WERI-Rb-1 (cell line): ENCODE results near the gene P2RY8.
"Not testable (repeated sequence)": the region's sequence is repeated elsewhere in the genome, so short reads cannot be mapped to it uniquely, and the experiment has no call there.

Experiments used
- DNase-seq: peaks from one replicate; pipeline ENCODE4 v3.0.0-alpha.2; 2020
- H3K27ac ChIP-seq: fragments of 250-450 bp; sonication (Bioruptor Pico); 2 replicates; pipeline ENCODE4 v1.5.1; 2020; ENCODE audit warnings: mild to moderate bottlenecking, moderate library complexity
- H3K27me3 ChIP-seq: fragments of 250-450 bp; sonication (Bioruptor Pico); 2 replicates; pipeline ENCODE4 v1.5.1; 2021; ENCODE audit warnings: mild to moderate bottlenecking, low read depth, moderate library complexity; ENCODE audit not compliant: insufficient read depth, severe bottlenecking
- H3K36me3 ChIP-seq: fragments of 250-450 bp; sonication (Bioruptor Pico); 2 replicates; pipeline ENCODE4 v1.5.1; 2020; ENCODE audit warnings: mild to moderate bottlenecking, moderate library complexity
- H3K4me3 ChIP-seq: 2 replicates; pipeline ENCODE4 v1.5.1; 2011; ENCODE audit warnings: low read depth, mild to moderate bottlenecking, control low read depth, low read length
- H3K9me3 ChIP-seq: fragments of 250-450 bp; sonication (Bioruptor Pico); 2 replicates; pipeline ENCODE4 v1.5.1; 2021; ENCODE audit warnings: mild to moderate bottlenecking, moderate library complexity; ENCODE audit not compliant: severe bottlenecking
- TF ChIP-seq, protein P1 (sequence below): IDR thresholded peaks from 2 replicates; pipeline ENCODE4 v1.5.1; 2011; ENCODE audit warnings: low read depth, mild to moderate bottlenecking, control low read depth, inconsistent platforms, low read length

The P2RY8 gene

DNA sequence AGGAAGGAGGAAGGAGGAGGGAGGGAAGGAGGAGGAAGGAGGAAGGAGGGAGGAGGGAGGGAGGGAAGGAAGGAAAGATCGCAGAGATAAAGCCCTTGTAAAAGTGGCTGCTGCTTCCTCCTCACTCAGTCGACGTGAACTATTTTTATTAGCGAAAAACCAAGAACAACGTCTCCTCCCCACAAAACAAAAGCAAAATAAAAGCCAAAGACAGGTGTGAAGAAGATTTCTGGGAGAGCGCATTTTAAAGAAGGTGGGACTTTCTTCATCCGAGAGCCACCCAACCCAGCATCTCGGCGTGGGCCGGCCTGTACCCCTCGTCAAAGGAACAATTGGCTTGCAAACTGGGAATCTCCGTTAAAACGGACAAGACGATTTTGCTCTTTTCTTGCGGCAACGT, 43.6 kb downstream of the P2RY8 start:
- Histone ChIP-seq H3K27ac (no peak overlapping the region), H3K36me3 (no peaks in the 10 kb centered on the region), H3K4me3 (no peak overlapping the region), H3K27me3 (no peaks in the 10 kb centered on the region), H3K9me3 (peaks cover 3% of the 10 kb centered on the region)
- DNase-seq = no peak
- TF ChIP-seq, protein P1, sequence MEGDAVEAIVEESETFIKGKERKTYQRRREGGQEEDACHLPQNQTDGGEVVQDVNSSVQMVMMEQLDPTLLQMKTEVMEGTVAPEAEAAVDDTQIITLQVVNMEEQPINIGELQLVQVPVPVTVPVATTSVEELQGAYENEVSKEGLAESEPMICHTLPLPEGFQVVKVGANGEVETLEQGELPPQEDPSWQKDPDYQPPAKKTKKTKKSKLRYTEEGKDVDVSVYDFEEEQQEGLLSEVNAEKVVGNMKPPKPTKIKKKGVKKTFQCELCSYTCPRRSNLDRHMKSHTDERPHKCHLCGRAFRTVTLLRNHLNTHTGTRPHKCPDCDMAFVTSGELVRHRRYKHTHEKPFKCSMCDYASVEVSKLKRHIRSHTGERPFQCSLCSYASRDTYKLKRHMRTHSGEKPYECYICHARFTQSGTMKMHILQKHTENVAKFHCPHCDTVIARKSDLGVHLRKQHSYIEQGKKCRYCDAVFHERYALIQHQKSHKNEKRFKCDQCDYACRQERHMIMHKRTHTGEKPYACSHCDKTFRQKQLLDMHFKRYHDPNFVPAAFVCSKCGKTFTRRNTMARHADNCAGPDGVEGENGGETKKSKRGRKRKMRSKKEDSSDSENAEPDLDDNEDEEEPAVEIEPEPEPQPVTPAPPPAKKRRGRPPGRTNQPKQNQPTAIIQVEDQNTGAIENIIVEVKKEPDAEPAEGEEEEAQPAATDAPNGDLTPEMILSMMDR = no peak

DNA sequence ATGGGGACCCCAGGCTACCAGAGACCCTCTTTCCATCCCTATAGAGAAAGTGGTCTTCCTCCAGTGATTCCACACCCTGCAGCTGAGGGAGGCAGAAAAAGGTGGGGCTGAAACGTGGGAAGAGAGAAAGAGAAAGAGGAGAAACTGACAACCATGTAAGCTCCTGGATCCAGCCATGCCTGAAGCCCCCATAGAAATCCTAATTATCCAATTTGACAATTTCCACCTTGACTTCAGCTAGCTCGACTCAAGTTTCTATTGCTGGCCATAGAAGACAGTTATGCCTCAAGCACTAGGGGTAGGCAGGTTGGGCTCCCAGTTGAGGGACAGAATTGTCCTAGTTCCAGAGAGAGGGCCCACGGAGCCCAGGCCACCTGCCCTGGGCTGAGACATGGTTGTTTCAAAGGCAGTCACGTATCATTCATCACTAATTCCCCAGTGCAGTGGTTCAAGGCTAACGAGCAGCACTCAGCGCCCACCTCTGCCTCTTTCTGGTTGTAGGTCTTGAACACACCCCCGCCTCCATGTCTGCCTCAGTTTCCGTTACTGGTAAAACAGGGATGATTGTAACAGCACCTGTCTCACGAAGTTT, 44.5 kb downstream of the P2RY8 start:
- no peaks in the 10 kb centered on the region for H3K27me3 ChIP-seq
- TF ChIP-seq, protein P1 = no peak
- no peak for DNase-seq
- no peaks in the 10 kb centered on the region for H3K36me3 ChIP-seq
- peaks cover 3% of the 10 kb centered on the region for H3K9me3 ChIP-seq
- H3K4me3 ChIP-seq = no peak overlapping the region
- H3K27ac ChIP-seq = no peak overlapping the region

DNA sequence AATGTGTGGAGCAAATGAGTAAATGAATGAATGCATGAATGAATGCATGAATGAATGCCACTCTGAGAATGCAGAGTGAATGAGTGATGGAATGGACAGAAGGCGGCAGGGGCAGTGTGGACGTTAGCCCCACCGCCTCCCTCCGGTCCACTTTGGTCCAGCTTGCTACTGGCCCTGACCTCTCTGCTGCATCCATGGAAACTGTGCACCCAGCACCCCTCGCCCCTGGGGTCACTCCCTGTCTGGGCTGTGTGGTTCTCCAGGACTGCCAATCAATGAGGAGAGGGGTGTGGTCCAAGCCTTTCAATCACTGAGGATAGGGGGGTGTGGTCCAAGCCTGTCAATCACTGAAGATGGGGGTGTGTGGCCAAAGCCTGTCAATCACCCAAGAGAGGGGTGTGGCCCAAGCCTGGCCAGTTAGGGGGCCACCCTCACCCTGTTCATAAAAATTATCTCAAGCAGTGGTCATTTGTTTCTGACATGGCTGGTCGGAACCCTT, 45.1 kb downstream of the P2RY8 start:
- Histone ChIP-seq H3K27me3 (no peaks in the 10 kb centered on the region), H3K27ac (no peak overlapping the region), H3K4me3 (no peak overlapping the region), H3K36me3 (no peaks in the 10 kb centered on the region), H3K9me3 (peaks cover 3% of the 10 kb centered on the region)
- TF ChIP-seq, protein P1 = no peak
- peak; percentile 48 for DNase-seq

DNA sequence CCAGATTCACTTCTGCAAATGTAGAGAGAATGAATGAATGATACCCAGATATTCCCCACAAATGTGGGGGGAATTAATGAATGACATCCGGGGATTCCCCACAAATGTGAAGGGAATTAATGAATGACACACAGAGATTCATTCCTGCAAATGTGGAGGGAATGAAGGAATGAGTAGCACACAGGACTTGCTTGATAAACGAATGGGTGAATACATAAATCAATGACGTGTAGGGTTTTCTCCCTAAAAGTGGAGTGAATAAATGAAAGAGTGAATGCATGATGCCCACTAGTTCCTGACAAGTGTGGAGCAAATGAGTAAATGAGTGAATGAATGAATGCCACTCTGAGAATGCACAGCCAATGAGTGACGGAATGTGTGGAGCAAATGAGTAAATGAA, 45.7 kb downstream of the P2RY8 start:
- not testable (repeated sequence) for H3K27ac ChIP-seq, DNase-seq, H3K9me3 ChIP-seq, H3K4me3 ChIP-seq, H3K27me3 ChIP-seq, H3K36me3 ChIP-seq

DNA sequence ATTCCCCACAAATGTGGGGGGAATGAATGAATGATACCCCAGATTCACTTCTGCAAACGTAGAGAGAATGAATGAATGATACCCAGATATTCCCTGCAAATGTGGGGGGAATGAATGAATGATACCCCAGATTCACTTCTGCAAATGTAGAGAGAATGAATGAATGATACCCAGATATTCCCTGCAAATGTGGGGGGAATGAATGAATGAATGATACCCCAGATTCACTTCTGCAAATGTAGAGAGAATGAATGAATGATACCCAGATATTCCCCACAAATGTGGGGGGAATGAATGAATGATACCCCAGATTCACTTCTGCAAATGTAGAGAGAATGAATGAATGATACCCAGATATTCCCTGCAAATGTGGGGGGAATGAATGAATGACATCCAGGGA, 46.3 kb downstream of the P2RY8 start:
- not testable (repeated sequence) for H3K27me3 ChIP-seq, DNase-seq, H3K4me3 ChIP-seq, H3K9me3 ChIP-seq, H3K27ac ChIP-seq, H3K36me3 ChIP-seq

DNA sequence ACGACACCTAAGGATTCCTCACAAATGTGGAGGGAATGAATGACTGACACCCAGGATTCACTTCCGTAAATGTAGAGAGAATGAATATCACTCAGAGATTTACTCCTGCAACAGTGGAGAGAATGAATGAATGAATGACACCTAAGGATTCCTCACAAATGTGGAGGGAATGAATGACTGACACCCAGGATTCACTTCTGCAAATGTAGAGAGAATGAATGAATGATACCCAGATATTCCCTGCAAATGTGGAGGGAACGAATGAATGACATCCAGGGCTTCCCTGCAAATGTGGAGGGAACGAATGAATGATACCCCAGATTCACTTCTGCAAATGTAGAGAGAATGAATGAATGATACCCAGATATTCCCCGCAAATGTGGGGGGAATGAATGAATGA, 47.6 kb downstream of the P2RY8 start:
- not testable (repeated sequence) for H3K36me3 ChIP-seq, DNase-seq, H3K27ac ChIP-seq, H3K27me3 ChIP-seq, H3K9me3 ChIP-seq, H3K4me3 ChIP-seq

DNA sequence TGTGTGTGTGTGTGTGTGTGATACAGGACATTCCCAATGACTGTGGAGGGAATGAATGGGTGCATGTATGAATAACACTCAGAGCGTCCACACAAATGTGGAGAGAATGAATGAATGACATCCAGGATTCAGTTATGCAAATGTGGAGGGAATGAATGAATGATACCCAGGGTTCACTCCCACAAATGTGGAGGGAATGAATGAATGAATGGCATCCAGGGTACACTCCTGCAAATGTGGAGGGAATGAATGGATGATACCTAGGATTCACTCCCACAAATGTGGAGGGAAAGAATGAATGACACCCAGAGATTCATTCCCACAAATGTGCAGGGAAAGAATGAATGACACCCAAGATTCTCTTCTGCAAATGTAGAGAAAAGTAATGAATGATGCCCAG, 48.2 kb downstream of the P2RY8 start:
- H3K4me3 ChIP-seq = no peak overlapping the region
- no peak overlapping the region for H3K27ac ChIP-seq
- DNase-seq = no peak
- no peaks in the 10 kb centered on the region for H3K36me3 ChIP-seq
- H3K27me3 ChIP-seq = no peaks in the 10 kb centered on the region
- H3K9me3 ChIP-seq = peaks cover 6% of the 10 kb centered on the region
- TF ChIP-seq, protein P1 = no peak
